T-helper 9 cell (primary cell): Measurements from ENCODE around the gene NCAM1.

Source experiments
- DNase-seq: peaks from one replicate; pipeline ENCODE4 v3.0.0-alpha.2; 2020

The NCAM1 gene

DNA sequence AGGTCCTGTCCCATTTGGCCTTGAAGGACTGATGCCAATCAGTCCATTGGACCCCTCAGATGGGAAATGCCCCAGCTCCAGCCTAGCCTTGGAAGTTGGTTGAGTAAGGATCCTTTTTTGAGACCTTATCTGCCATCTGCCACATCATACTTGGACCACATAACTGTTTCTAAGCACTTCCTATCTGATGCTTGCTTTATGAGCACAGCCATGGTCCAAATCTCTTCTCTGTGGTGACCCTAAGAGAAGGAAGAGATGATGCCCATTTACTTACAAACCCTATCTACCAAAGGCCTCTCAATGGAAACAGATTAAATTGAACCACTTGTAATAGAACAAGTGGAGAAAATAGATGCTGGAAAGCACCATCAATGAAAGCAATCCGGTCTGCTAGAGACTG lies 299.3 kb downstream of the NCAM1 start:
- no peak for DNase-seq

DNA sequence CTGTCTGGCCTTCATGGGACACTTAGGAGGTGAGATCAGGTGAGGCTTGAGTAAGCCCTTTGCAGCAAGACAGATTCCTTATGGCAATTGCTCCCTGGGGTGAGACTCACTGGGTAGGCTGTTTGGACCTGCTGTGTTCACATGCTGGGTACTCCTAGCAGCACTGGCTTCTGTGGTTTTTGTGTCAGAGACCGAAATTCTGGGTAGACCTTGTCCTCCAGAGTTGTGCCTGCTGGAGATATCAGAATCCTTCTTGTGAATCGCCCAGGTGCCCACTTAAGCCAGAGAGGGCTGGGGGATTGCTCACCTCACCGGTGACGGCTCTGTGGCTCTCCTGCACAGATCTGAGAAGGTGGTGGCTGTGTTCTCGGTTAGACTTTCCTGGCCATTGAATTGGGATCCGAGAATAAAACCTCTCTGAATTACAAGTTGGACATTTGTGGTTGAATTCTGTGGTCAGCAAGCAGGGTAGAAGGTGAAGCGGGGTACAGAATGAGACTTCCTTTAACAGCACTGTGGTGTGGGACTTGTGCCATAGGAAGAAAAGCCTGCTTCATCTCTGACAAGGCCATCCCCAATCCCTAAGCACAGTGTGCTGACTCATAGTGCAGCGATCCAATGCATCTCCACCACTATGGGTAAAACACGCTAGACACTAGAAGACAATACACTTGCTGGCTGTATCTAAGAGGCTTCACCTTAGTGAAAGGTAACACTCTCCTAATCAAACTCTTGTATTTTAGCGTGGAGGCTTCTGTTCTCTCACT lies 300.7 kb downstream of the NCAM1 start:
- DNase-seq = no peak

DNA sequence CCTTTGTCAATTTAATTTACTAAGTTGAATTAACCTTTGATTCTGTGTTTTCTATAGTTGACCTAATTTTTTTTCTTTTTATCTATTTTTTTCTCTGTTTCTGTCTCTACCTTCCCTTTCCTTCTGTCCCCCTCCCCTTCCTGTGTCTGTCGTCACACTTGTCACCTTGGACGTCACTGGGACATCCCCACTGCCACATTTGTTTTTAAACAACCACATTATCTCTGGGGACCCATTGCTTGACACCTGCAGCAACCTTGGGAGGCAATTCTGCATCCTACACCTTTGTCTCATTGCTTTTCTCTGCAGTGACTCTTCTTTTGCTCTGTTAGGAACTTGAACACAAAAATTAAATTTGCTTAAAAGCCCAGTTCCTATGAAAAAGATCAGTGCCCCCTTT lies 301.4 kb downstream of the NCAM1 start:
- DNase-seq = no peak

DNA sequence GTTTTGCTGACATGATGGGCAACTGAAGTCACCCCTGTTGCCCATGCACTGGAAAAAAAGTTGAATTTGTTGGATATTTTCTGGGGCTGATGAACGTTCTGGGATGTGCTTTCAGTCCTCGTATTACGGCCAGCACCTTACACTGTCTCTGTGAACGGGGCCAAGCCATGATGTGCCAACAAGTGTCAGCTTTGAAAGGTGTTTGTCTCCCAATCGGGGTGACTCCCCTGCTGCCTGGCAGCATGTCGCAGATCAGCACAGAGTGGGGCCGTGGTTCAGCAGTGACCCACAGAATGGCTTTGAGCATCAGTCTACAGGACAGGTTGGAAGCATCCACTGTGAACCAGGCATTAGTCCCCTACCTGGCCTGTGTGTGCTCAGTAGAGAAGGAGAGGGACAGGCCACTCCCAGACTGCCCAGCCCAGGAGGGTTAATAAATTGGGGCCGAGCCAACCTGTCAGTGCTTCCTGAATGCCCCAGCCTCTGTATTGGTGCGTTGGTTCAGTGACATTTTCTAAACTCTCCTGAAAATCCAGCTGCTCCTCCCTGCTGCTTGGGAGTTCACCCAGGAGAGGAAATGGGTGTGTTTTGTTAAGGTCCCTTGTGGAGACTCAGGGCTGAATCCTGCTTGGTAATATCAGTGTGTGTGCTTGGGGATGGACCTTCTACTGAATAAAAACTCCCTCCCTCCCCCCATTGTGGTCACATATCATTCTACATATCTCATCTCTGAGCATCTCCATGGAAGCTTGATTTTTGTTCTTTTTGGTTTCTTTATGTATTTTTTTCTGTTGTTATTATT lies 302.4 kb downstream of the NCAM1 start:
- DNase-seq = no peak

DNA sequence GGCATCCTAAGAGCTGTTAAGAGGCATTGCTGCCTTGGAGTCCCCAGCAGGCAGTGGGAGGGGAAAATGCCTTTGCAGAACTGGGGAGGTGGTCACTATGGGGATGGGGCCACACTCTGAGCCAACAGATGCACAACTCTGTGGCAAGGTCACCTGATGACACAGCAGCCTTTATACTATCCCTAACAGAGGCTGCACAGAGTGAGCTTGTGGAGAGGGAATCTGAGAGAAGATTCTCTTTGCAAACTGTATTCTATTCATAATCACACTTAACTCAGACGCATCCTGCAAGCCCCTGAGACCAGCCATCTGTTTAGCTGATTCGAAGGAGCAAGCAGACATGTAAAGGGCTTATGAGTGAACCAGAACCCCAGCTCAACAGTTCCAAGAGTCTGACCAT lies 304.1 kb downstream of the NCAM1 start:
- DNase-seq = no peak

DNA sequence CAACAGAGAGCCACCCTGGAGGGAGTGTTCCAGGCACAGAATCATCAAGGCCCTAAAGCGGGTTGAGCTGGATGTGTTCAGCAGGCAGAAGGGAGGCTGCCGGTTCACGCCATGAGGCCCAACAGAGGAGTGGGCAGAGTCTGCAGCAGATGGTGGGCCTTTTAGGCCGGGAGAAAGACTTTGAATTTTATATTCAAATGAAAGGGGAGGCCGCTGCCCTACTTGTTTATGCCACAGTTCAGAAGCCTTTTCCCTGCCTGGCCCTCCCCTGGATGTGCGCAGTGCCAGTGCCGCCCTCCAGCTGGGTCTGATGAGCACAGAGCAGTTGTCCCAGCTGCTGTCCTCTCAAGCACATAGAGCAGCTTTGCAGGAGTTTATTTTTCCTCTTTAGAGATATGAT lies 306.3 kb downstream of the NCAM1 start:
- DNase-seq = no peak

DNA sequence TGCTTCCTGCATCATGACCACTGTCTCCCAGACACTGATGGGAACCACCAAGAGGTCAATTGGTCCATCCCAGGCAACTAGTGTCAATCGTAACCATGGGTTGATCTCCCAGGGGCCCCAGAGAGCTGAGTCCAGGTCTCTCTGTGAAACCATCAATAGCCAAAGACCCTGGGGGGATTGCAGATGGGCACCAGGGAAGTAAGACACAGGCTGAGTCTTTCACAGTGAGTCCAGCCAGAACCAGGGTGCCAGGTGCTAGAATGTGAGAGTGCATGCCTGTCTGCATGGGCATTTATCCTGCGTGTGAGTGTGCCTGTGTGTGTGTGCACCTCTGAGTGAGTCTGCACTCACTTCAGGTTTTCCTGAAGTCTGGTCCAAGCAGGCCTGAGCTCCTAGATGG lies 307.9 kb downstream of the NCAM1 start:
- no peak for DNase-seq

DNA sequence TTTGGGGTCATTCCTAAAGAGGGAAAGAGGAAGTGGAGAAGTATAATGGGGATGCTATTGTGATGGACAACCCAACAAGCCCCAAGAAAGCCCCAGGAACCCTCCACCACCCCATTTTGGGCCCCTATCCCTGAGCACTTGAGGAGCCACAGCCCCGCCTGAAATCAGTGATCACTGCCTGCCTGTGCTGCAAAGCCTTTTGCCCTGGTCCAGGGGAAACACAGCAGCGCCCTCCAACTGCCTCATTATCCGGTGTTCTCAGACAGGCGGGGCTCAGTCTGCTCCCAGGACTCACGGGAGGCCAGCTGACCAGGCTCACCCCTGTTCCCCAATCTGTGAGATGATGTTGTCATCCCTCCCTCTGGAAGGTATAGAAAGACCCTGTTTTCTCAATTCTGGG lies 308.4 kb downstream of the NCAM1 start:
- DNase-seq = no peak

DNA sequence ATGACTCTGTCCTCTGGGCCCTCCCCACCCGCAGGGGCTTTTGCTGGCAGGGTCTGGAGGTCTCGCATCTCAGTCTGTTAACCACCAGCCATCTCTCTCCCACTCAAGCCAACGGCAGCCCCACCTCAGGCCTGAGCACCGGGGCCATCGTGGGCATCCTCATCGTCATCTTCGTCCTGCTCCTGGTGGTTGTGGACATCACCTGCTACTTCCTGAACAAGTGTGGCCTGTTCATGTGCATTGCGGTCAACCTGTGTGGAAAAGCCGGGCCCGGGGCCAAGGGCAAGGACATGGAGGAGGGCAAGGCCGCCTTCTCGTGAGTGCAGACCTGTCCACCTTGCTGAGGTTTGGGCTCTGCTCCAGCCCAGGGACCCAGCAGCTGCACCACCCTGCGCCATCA lies 308.9 kb downstream of the NCAM1 start:
- no peak for DNase-seq

DNA sequence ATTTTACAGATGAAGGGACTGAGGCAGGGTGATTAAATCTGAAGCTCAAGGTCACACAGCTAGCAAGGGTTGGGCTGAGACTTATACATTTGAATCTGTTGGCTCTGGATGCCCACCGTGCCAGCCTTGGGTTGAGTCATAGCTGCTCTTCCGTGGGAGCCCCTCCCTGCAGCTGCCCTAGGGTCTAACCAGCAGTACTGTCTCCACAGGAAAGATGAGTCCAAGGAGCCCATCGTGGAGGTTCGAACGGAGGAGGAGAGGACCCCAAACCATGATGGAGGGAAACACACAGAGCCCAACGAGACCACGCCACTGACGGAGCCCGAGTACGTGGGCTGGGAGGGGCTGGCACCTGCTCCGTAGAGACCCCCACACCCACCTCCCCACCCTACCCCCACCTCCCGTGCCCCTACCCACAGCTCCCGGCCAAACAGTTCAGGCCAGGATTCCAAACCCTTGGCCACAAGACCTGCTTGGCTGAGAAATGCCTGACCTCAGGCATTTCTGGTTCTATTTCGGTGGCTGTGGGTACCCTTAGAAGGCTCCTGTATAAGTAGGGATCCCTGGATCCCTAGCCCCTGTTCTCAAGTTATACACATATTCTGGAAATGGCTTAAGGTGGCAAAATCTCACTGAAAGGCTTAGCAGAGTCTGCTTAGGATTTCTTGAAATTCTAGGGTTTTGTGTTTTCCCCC lies 310.5 kb downstream of the NCAM1 start:
- no peak for DNase-seq

DNA sequence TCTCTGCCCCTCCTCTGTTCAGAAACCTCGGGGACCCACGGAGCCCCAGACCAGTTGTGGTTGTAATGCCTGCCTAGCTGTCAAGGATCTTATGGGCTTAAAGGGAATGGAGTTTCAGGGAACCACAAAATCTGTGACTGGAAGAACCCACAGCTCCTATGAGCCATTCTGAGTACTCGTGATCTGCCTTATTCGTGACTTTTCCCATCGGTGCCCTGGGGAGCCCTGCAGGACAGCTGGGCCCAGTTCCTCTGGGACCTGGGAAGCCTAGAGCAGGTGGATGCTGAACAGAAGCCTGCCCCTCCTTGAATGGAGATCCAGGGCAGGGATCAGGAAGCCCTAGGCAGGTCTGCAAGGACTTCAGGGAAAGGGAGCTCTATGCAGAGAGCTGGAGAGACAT lies 311.1 kb downstream of the NCAM1 start:
- DNase-seq = no peak

DNA sequence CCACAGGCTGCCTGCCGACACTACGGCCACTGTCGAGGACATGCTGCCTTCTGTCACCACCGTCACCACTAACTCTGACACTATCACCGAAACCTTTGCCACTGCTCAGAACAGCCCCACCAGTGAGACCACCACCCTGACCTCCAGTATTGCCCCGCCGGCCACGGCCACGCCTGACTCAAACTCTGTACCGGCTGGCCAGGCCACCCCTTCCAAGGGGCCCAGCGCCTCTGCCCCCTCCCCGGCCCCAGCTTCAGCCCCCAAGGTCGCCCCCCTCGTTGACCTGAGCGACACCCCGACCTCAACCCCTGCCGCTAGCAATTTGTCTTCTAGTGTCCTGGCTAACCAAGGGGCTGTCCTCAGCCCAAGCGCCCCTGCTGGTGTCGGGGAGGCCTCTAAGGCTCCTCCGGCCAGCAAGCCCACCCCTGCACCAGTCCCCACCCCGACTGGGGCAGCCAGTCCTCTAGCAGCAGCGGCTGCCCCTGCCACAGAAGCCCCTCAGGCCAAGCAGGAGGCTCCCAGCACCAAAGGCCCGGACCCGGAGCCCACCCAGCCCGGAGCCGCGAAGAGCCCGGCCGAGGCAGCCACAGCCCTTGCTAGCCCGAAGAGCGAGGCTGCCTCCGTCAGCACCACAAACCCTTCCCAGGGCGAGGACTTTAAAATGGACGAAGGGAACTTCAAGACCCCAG lies 311.9 kb downstream of the NCAM1 start:
- DNase-seq = no peak

DNA sequence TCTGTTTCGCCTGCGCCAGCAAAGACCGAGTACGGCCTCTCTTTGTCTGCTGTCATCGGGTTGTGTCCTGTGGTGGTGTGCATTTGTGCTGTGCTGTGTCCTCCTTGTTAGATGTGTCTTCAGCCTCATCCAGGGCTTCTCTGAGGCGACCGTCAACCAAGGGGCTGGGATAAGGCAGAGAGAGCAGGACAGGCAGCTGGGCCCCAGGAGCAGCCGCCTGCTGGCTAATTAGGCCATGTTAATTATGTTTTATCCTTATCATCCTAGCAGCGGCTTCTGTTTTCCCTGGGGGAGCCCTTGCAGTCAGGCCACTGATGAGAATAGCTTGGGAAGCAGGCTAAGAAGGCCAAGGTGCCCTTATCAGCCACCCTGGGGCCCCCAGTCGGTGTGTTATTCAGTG lies 312.5 kb downstream of the NCAM1 start:
- no peak for DNase-seq

DNA sequence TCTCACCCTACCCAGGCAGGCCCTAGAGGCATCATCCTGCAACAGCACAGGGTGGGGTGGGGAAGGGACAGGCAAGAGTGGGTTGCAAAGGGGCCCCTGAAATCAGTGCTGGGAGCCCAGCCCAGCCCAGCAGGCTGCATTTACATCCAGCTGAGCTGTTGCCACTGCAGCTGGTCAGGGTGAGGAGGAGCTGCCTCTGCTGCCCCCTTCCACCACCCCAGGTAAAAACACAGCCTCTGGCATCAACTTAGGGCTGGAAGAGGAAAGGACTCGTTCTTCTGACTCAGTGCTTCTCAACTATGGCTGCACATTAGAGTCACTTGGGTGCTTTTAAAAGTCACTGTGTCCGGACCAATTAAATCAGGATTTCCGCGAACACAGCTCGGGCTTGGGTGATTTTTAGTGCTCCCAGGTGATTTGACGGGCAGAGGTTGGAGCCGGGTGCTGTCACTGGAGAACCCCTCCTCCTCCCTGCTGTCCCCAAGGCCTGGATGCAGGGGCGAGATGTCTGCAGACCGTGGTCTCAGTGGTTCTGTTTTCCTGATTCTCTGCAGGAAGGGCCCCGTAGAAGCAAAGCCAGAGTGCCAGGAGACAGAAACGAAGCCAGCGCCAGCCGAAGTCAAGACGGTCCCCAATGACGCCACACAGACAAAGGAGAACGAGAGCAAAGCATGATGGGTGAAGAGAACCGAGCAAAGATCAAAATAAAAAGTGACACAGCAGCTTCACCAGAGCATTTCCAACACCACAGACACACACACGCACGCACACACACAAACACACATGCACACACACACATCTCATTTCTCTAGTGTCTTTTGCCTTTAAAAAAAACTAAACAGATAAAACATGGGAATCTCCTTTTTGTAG lies 313.7 kb downstream of the NCAM1 start:
- DNase-seq = no peak

DNA sequence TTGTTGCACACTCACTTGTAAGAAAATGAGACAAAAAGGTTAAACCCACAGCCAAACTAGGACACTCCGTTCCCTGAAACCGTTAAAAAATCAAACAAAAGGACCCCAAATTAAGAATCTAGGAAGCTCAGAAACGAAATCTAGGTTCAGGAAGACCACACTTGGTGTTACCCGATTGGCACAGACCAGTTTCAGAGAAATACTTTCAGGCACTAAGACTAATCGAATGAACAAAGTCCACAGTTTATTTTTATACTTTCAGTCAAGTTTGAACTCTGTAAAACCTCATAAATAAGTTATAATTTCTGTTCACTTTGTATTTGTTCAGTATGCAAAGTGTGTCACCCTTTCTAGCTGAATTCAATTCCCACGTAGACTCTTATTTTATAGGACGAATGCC lies 314.4 kb downstream of the NCAM1 start:
- no peak for DNase-seq

DNA sequence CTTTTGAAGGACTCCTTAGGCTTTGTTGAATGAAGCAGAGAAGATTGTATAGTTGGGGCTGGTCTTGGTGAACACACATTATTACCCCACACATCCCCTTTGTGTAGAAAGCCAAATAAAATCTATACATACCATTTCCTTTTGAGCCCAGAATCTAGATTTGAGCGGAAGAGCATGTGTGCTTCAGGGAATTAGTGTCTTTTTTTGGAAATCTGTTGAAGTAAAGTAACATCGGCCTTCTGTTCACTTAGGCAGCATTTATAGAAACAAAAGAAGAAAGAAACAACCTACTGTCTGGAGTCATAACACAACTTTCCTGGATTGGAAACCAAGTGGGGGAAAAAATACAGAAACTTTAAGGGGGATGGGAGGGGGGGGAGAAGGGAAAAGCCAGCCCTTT lies 315.2 kb downstream of the NCAM1 start:
- no peak for DNase-seq

DNA sequence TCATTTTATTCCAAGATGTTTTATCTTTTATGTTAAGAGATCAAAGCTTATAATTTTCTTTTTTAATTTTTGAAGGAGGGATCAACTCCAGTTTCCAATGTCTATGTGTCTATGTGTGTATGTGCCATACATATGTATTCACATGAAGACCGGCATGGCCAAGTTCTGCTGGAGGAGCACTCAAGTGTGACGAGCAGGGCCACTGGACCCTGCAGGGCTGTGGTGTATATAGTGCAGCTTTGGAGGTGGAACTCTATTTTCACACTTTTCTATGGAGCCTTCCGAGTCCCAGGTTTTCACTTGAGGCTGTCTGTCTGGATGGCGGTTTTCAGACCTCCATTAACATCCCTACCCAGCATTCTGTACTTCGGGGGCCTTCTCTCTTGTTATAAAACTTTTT lies 316.7 kb downstream of the NCAM1 start:
- DNase-seq = no peak

DNA sequence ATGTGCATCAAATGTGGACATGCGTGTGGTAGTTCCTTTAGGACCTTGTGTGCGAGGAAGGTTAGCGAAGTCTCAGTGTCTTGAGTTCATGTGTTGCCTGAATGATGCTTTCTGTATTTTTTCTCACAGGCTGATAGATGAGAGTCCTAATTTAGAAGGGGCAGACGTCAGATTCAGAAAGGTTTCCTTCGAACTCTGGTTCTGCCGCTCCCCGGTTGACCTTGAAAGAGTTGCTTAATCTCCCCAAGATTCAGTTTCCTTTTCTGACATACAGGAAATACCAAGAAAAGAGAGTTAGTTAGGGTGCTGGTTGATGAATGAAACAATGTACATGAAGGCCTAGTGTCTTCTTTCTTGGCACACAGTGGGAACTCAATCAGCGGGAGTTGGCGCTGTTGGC lies 317.3 kb downstream of the NCAM1 start:
- DNase-seq = no peak

DNA sequence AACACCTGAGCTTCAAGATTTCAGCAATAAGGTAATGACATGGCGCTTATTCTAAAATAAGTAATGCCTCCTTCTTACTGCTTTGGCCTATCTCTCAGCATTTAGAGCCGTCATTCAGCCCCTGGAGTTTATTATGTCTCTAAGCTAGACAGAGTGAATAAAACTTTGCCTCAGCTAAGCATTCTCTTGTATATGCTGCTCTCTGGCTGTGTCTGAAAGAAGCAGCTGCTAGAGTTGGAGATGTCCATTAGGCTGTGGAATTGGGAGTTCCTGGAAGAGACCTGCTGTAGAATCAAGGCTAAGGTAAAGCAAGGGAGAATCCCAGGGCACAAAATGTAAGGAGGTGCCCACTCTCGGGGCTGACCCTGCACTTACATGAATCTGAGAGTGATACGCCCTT lies 317.7 kb downstream of the NCAM1 start:
- no peak for DNase-seq

DNA sequence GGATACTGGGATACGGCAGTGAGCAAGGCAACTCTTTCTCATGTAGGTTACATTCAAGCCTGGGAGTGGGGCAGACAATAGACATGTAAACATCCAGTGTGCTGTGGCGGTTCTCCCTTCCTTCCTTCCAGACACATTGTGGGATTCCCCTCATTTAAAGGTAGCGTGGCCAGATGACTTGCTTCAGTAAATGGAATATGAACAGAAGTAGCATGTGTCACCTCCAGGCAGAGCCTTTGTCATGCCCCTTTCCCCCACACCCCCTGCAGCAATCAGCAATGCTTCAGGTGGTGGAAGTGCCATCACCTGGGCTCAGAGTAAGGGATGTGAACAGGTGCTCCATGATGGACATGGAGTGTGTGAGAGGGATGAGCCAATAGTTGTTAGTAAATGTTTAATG lies 318.4 kb downstream of the NCAM1 start:
- no peak for DNase-seq

DNA sequence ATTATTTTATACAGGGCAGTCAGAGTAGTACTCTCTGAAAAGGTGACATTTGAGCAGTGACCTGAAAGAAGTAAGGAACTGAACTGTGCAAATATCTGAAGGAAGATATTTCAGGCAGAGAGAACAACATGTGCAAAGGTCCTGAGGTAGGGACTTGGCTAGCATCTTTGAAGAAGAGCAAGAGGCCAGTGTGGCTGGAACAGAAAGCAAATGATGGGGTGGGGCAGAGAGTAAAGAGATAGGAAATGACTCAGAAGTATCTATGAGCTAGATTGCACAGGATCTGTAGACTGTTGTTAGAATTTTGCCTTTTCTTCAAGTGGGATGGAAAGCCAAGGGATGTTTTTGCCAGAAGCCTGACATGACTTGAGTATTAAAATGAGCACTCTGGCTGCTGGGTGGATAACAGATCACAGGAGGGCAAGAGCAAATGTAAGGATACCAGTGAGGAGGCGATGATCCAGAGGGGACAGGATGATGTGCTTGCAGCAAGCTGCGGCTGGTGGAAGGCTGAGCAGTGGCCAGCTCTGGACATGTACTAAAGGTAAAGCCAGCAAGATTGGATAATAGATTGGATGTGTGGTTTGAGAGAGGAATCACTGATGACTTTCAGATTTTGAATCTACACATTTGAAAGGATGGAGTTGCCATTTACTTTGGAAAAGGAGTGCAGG lies 320.0 kb downstream of the NCAM1 start:
- DNase-seq = no peak
